ENCODE results near the gene RAB35.

The RAB35 gene

GRCh38 chr12:120103044-120103338 lies 13.6 kb downstream of the RAB35 start:
- FAIRE-seq, result no peak

GRCh38 chr12:120102189-120103043 lies 14.1 kb downstream of the RAB35 start:
- FAIRE-seq, result no peak

- FAIRE-seq, result no peak
These were observed 14.9 kb downstream of the RAB35 start for GRCh38 chr12:120101617-120102016.

- FAIRE-seq, result no peak
These were observed 15.4 kb downstream of the RAB35 start for GRCh38 chr12:120101182-120101581.

- FAIRE-seq, result no peak
These were observed 15.9 kb downstream of the RAB35 start for GRCh38 chr12:120100630-120101029.

- no peak for FAIRE-seq
These were observed 16.8 kb downstream of the RAB35 start for GRCh38 chr12:120099738-120100137.

- no peak for FAIRE-seq
These were observed 17.6 kb downstream of the RAB35 start for GRCh38 chr12:120098756-120099470.

- FAIRE-seq, result no peak
These were observed 19.8 kb downstream of the RAB35 start for GRCh38 chr12:120096671-120097202.

GRCh38 chr12:120095736-120096135 lies 20.8 kb downstream of the RAB35 start:
- no peak for FAIRE-seq

GRCh38 chr12:120095331-120095730 lies 21.2 kb downstream of the RAB35 start:
- no peak for FAIRE-seq

- no peak for FAIRE-seq
These were observed 22.1 kb downstream of the RAB35 start for GRCh38 chr12:120094485-120094884.

GRCh38 chr12:120093592-120094355 lies 22.8 kb downstream of the RAB35 start:
- FAIRE-seq, result no peak

- no peak for FAIRE-seq
These were observed 23.3 kb downstream of the RAB35 start for GRCh38 chr12:120093336-120093591.

- no peak for FAIRE-seq
These were observed 23.8 kb downstream of the RAB35 start for GRCh38 chr12:120092551-120093335.

- no peak for FAIRE-seq
These were observed 25.0 kb downstream of the RAB35 start for GRCh38 chr12:120091371-120092090.

GRCh38 chr12:120090626-120091295 lies 25.8 kb downstream of the RAB35 start:
- FAIRE-seq, result no peak

GRCh38 chr12:120090206-120090605 lies 26.3 kb downstream of the RAB35 start:
- FAIRE-seq, result no peak

GRCh38 chr12:120089796-120090195 lies 26.8 kb downstream of the RAB35 start:
- FAIRE-seq, result no peak

- no peak for FAIRE-seq
These were observed 27.4 kb downstream of the RAB35 start for GRCh38 chr12:120089105-120089504.

GRCh38 chr12:120086801-120087621 lies 29.5 kb downstream of the RAB35 start:
- FAIRE-seq, result peak; percentile 90
